ENCODE measurements around the gene ABHD12B. TPM values are rescaled to one million over a fixed set of nuclear protein-coding genes. Genes with fewer than 3 reads are reported as not detected.
A peak's percentile ranks its signal among the peaks of the same experiment; 100 is the strongest.

Gene ABHD12B
- total RNA-seq, 1 donor from 2014 or later: not detected

GRCh38 chr14:50832935-50833630 lies 38.8 kb upstream of the ABHD12B start:
- H3K27ac ChIP-seq (ENCODE audit: low read depth, low read length): no peak overlapping the region
- H2AFZ ChIP-seq (ENCODE audit: low read depth, low read length): no peak overlapping the region
- FAIRE-seq (no peak), DNase-seq (ENCODE audit: low read depth) (no peak)
- no peaks in the 10 kb centered on the region for H3K36me3 ChIP-seq (ENCODE audit: insufficient read depth, low read length)
- Mint-ChIP-seq H3K36me3 (ENCODE audit: low read depth, unreplicated experiment) (no peaks in the 10 kb centered on the region), H3K27ac (ENCODE audit: unreplicated experiment) (no peak overlapping the region), H3K4me3 (ENCODE audit: unreplicated experiment) (peak overlapping the region; percentile 14), H3K9me3 (ENCODE audit: unreplicated experiment) (no peaks in the 10 kb centered on the region), H3K4me1 (ENCODE audit: low read depth, unreplicated experiment) (peaks cover 27% of the 10 kb centered on the region), H3K27me3 (ENCODE audit: low read depth, unreplicated experiment) (peaks cover 6% of the 10 kb centered on the region)
- H3K4me3 ChIP-seq (ENCODE audit: insufficient read depth, low read depth, low read length): no peak overlapping the region
- peaks cover 18% of the 10 kb centered on the region for H3K4me1 ChIP-seq (ENCODE audit: insufficient read depth, low read length)
- no peak overlapping the region for H3K4me2 ChIP-seq (ENCODE audit: low read length)
- TF ChIP-seq EZH2 (IDR thresholded peaks at IDR 0.05; ENCODE audit: insufficient read depth, low read length): no peak
- TF ChIP-seq, protein P1, sequence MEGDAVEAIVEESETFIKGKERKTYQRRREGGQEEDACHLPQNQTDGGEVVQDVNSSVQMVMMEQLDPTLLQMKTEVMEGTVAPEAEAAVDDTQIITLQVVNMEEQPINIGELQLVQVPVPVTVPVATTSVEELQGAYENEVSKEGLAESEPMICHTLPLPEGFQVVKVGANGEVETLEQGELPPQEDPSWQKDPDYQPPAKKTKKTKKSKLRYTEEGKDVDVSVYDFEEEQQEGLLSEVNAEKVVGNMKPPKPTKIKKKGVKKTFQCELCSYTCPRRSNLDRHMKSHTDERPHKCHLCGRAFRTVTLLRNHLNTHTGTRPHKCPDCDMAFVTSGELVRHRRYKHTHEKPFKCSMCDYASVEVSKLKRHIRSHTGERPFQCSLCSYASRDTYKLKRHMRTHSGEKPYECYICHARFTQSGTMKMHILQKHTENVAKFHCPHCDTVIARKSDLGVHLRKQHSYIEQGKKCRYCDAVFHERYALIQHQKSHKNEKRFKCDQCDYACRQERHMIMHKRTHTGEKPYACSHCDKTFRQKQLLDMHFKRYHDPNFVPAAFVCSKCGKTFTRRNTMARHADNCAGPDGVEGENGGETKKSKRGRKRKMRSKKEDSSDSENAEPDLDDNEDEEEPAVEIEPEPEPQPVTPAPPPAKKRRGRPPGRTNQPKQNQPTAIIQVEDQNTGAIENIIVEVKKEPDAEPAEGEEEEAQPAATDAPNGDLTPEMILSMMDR (IDR thresholded peaks at IDR 0.05; ENCODE audit: insufficient read depth, low read depth, low read length): no peak
- H3K9ac ChIP-seq (ENCODE audit: low read length): no peak overlapping the region
- no peaks in the 10 kb centered on the region for H3K9me3 ChIP-seq (ENCODE audit: insufficient read depth, low read depth, low read length)
- peaks cover 21% of the 10 kb centered on the region for H4K20me1 ChIP-seq (ENCODE audit: insufficient read depth, low read length)
- H3K79me2 ChIP-seq (ENCODE audit: insufficient read depth, low read length): peaks cover 20% of the 10 kb centered on the region
- no peaks in the 10 kb centered on the region for H3K27me3 ChIP-seq (ENCODE audit: insufficient read depth, low read length)

GRCh38 chr14:50834802-50835276 lies 37.0 kb upstream of the ABHD12B start:
- Mint-ChIP-seq H3K27ac (ENCODE audit: unreplicated experiment) (no peak overlapping the region), H3K36me3 (ENCODE audit: low read depth, unreplicated experiment) (no peaks in the 10 kb centered on the region), H3K4me1 (ENCODE audit: low read depth, unreplicated experiment) (peaks cover 17% of the 10 kb centered on the region), H3K9me3 (ENCODE audit: unreplicated experiment) (no peaks in the 10 kb centered on the region), H3K4me3 (ENCODE audit: unreplicated experiment) (no peak overlapping the region), H3K27me3 (ENCODE audit: low read depth, unreplicated experiment) (peaks cover 6% of the 10 kb centered on the region)
- Histone ChIP-seq H3K4me2 (ENCODE audit: low read length) (no peak overlapping the region), H2AFZ (ENCODE audit: low read depth, low read length) (no peak overlapping the region), H3K4me3 (ENCODE audit: insufficient read depth, low read depth, low read length) (no peak overlapping the region), H3K9ac (ENCODE audit: low read length) (no peak overlapping the region), H3K36me3 (ENCODE audit: insufficient read depth, low read length) (no peaks in the 10 kb centered on the region), H3K27ac (ENCODE audit: low read depth, low read length) (no peak overlapping the region), H3K27me3 (ENCODE audit: insufficient read depth, low read length) (no peaks in the 10 kb centered on the region), H3K4me1 (ENCODE audit: insufficient read depth, low read length) (peaks cover 7% of the 10 kb centered on the region), H3K9me3 (ENCODE audit: insufficient read depth, low read depth, low read length) (no peaks in the 10 kb centered on the region), H3K79me2 (ENCODE audit: insufficient read depth, low read length) (peaks cover 3% of the 10 kb centered on the region), H4K20me1 (ENCODE audit: insufficient read depth, low read length) (peaks cover 4% of the 10 kb centered on the region)
- FAIRE-seq (no peak), DNase-seq (ENCODE audit: low read depth) (no peak)
- TF ChIP-seq, protein P1 (IDR thresholded peaks at IDR 0.05; ENCODE audit: insufficient read depth, low read depth, low read length): no peak
- no peak for TF ChIP-seq EZH2 (IDR thresholded peaks at IDR 0.05; ENCODE audit: insufficient read depth, low read length)

DNA sequence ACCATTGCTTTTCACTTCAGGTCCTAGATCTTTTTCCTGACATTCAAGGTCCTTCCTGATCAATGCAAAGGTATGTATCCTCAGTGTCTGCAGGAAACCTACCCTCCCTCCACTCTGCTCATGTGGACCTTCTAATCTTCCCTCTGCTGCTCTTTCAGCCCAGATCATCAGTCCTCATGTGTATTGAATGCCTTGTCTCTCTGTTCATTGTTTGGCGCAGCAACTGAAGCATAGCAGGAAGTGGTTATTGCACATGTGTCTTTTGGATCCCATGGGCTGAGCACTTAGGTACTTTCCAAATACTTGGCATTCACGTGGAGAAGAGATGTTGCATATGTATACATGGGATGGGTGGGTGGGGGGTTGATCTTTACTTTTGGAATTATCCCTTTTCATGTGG lies 36.6 kb upstream of the ABHD12B start:
- no peaks in the 10 kb centered on the region for H4K20me1 ChIP-seq (ENCODE audit: insufficient read depth, low read length)
- no peaks in the 10 kb centered on the region for H3K36me3 Mint-ChIP-seq (ENCODE audit: low read depth, unreplicated experiment)
- TF ChIP-seq EZH2 (IDR thresholded peaks at IDR 0.05; ENCODE audit: insufficient read depth, low read length): no peak
- TF ChIP-seq, protein P1 (IDR thresholded peaks at IDR 0.05; ENCODE audit: insufficient read depth, low read depth, low read length): no peak
- H3K4me2 ChIP-seq (ENCODE audit: low read length): no peak overlapping the region
- H2AFZ ChIP-seq (ENCODE audit: low read depth, low read length): no peak overlapping the region
- no peak overlapping the region for H3K27ac ChIP-seq (ENCODE audit: low read depth, low read length)
- H3K27ac Mint-ChIP-seq (ENCODE audit: unreplicated experiment): no peak overlapping the region
- H3K9me3 Mint-ChIP-seq (ENCODE audit: unreplicated experiment): no peaks in the 10 kb centered on the region
- no peaks in the 10 kb centered on the region for H3K36me3 ChIP-seq (ENCODE audit: insufficient read depth, low read length)
- H3K27me3 Mint-ChIP-seq (ENCODE audit: low read depth, unreplicated experiment): peaks cover 6% of the 10 kb centered on the region
- no peak overlapping the region for H3K9ac ChIP-seq (ENCODE audit: low read length)
- no peaks in the 10 kb centered on the region for H3K27me3 ChIP-seq (ENCODE audit: insufficient read depth, low read length)
- H3K9me3 ChIP-seq (ENCODE audit: insufficient read depth, low read depth, low read length): no peaks in the 10 kb centered on the region
- H3K4me3 ChIP-seq (ENCODE audit: insufficient read depth, low read depth, low read length): no peak overlapping the region
- H3K79me2 ChIP-seq (ENCODE audit: insufficient read depth, low read length): no peaks in the 10 kb centered on the region
- H3K4me1 Mint-ChIP-seq (ENCODE audit: low read depth, unreplicated experiment): peaks cover 16% of the 10 kb centered on the region
- H3K4me3 Mint-ChIP-seq (ENCODE audit: unreplicated experiment): no peak overlapping the region
- FAIRE-seq (no peak), DNase-seq (ENCODE audit: low read depth) (peak; percentile 41)
- H3K4me1 ChIP-seq (ENCODE audit: insufficient read depth, low read length): peaks cover 6% of the 10 kb centered on the region
